Measurements from ENCODE around the gene CYP2C19. TPM values are rescaled to one million over a fixed set of nuclear protein-coding genes. Genes with fewer than 3 reads are reported as not detected.
"Not testable (repeated sequence)": the region's sequence is repeated elsewhere in the genome, so short reads cannot be mapped to it uniquely, and the experiment has no call there.

The CYP2C19 gene
- total RNA-seq, 1 donor from 2014 or later, result not detected

DNA sequence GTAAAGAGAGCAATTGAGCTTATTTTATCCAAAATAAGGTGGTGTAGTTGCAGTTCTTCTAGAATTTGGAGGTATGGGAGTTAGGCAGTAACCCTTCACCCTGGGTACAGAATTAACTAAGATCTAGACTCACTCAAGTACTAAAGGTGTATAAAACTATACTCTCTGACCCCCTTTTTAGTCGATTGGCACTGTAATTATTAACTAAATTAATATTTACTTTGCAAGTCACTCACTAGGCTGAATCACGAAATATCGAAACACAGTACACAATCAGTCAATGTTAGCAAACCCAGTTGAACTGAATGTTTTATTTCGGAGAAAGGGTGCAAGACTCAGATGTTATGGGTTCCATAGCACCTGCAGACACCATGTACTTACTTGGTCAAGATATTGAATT, 14.6 kb upstream of the CYP2C19 start:
- Mint-ChIP-seq H3K36me3 (ENCODE audit: insufficient read depth) (peaks cover 5% of the 10 kb centered on the region), H3K27ac (no peak overlapping the region), H3K4me3 (ENCODE audit: low read depth) (no peak overlapping the region), H3K9me3 (ENCODE audit: low read depth) (peaks cover 31% of the 10 kb centered on the region), H3K27me3 (no peaks in the 10 kb centered on the region), H3K4me1 (ENCODE audit: low read depth) (peaks cover 2% of the 10 kb centered on the region)
- TF ChIP-seq, protein P1, sequence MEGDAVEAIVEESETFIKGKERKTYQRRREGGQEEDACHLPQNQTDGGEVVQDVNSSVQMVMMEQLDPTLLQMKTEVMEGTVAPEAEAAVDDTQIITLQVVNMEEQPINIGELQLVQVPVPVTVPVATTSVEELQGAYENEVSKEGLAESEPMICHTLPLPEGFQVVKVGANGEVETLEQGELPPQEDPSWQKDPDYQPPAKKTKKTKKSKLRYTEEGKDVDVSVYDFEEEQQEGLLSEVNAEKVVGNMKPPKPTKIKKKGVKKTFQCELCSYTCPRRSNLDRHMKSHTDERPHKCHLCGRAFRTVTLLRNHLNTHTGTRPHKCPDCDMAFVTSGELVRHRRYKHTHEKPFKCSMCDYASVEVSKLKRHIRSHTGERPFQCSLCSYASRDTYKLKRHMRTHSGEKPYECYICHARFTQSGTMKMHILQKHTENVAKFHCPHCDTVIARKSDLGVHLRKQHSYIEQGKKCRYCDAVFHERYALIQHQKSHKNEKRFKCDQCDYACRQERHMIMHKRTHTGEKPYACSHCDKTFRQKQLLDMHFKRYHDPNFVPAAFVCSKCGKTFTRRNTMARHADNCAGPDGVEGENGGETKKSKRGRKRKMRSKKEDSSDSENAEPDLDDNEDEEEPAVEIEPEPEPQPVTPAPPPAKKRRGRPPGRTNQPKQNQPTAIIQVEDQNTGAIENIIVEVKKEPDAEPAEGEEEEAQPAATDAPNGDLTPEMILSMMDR (IDR thresholded peaks at IDR 0.05; ENCODE audit: unreplicated experiment), result no peak
- DNase-seq (ENCODE audit: low spot score, unreplicated experiment), result no peak

DNA sequence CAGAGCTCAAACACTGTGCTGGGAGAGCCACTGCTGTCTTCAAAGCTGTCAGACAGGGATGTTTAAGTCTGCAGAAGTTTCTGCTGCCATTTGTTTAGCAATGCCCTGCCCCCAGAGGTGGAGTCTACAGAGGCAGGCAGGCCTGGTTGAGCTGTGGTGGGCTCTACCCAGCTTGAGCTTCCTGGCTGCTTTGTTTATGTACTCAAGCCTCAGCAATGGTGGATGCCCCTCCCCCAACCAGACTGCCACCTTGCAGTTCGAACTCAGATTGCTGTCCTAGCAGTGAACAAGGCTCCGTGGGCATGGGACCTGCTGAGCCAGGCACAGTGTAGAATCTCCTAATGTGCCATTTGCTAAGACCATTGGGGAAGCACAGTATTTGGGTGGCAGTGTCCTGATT, 4.6 kb upstream of the CYP2C19 start:
- DNase-seq (ENCODE audit: low spot score, unreplicated experiment), result no peak
- Mint-ChIP-seq H3K4me3 (ENCODE audit: low read depth) (no peak overlapping the region), H3K36me3 (ENCODE audit: insufficient read depth) (no peaks in the 10 kb centered on the region), H3K4me1 (ENCODE audit: low read depth) (peaks cover 3% of the 10 kb centered on the region), H3K27ac (no peak overlapping the region), H3K9me3 (ENCODE audit: low read depth) (peaks cover 8% of the 10 kb centered on the region), H3K27me3 (no peaks in the 10 kb centered on the region)
- TF ChIP-seq, protein P1 (IDR thresholded peaks at IDR 0.05; ENCODE audit: unreplicated experiment), result no peak

DNA sequence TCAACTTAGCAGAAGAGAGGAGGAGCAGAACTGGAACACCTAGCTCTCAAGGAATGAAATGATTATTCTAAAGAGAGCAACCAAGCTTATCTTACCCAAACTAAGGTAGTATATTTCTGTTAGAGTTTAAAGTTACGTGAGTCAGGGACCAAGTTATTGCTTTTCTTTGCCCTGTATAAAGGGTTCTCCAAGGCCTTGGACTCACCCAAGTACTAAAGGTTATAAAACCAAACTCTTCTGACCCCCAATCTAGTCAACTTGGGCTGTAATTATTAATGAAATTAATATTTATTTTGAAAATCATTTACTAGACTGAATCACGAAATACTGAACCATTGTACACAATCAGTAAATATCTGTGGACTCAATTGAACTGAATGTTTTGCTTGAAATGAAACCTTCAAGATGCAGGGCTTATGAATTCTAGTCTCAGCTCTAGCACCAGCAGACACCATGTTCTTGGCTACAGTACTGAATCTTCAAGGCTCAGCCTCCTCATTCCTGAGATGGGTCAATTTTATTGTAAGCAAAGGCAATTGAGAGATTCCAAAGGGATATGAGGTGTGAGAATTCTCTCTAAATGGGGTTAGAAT, 1.8 kb upstream of the CYP2C19 start:
- Mint-ChIP-seq H3K36me3 (ENCODE audit: insufficient read depth) (no peaks in the 10 kb centered on the region), H3K9me3 (ENCODE audit: low read depth) (peaks cover 8% of the 10 kb centered on the region), H3K4me1 (ENCODE audit: low read depth) (peaks cover 3% of the 10 kb centered on the region), H3K4me3 (ENCODE audit: low read depth) (no peak overlapping the region), H3K27ac (no peak overlapping the region), H3K27me3 (no peaks in the 10 kb centered on the region)
- TF ChIP-seq, protein P1 (IDR thresholded peaks at IDR 0.05; ENCODE audit: unreplicated experiment), result no peak
- no peak for DNase-seq (ENCODE audit: low spot score, unreplicated experiment)

DNA sequence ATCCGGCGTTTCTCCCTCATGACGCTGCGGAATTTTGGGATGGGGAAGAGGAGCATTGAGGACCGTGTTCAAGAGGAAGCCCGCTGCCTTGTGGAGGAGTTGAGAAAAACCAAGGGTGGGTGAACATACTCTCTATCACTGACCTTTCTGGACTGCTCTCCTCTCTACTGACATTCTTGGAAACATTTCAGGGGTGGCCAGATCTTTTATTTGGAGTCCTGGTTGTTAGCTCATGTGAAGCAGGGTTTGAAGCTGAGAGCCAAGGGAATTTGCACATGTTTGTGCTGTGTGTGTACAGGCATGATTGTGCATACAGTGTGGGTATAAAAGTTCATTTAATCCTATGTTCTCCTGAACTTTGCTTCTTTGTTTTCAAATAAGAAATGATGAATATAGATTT, 12.9 kb downstream of the CYP2C19 start:
- not testable (repeated sequence) for H3K36me3 Mint-ChIP-seq (ENCODE audit: insufficient read depth); H3K9me3 Mint-ChIP-seq (ENCODE audit: low read depth); H3K4me3 Mint-ChIP-seq (ENCODE audit: low read depth); DNase-seq (ENCODE audit: low spot score, unreplicated experiment); H3K4me1 Mint-ChIP-seq (ENCODE audit: low read depth); H3K27ac Mint-ChIP-seq; H3K27me3 Mint-ChIP-seq

DNA sequence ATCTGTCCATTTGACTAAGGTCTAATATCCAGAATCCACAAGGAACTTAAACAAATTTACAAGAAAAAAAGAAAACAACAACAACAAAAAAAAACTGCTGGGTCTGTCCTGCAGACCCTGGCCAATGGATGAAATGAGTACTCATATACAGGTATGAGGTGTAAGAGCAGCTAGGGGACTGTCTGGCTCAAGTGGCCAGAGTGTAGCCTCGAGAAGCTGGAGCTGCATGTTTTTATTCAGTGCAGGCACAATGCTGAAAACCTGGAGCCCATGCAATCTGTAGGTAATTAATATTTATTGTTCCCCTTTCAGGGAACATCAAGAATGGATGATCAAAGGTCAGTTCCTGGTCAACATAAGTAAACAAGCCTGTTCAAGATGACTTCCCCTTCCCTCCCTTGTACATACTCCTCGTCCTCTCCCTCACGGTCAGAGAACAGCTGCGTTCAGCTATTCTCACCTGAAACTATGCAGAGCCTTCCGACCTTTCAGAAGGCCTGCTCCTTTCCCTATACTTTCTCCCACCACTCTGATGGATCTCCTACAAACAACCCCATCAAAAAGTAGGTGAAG, 15.5 kb downstream of the CYP2C19 start:
- Mint-ChIP-seq H3K27me3 (no peaks in the 10 kb centered on the region), H3K4me3 (ENCODE audit: low read depth) (no peak overlapping the region), H3K27ac (no peak overlapping the region), H3K9me3 (ENCODE audit: low read depth) (no peaks in the 10 kb centered on the region), H3K36me3 (ENCODE audit: insufficient read depth) (no peaks in the 10 kb centered on the region), H3K4me1 (ENCODE audit: low read depth) (peaks cover 10% of the 10 kb centered on the region)
- DNase-seq (ENCODE audit: low spot score, unreplicated experiment), result no peak
- TF ChIP-seq, protein P1 (IDR thresholded peaks at IDR 0.05; ENCODE audit: unreplicated experiment), result no peak

DNA sequence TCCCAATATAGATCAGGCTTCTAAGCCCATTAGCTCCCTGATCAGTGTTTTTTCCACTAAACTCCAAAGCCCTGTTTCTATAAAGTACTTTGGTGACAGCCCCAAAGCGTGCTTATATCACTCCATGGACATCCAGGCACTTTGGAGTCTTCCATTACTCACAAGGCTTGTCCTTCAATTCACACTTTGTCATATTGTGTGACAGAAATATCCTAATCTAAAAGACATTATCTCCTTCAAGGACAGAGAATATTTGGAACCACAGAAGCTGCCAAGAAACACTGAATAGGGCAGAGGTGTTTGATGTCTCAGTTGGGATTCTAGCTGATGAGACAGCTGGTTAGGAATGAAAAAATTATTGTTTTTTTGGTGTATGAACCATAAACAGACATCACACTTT, 18.4 kb downstream of the CYP2C19 start:
- TF ChIP-seq, protein P1 (IDR thresholded peaks at IDR 0.05; ENCODE audit: unreplicated experiment), result no peak
- Mint-ChIP-seq H3K27me3 (no peaks in the 10 kb centered on the region), H3K36me3 (ENCODE audit: insufficient read depth) (no peaks in the 10 kb centered on the region), H3K4me3 (ENCODE audit: low read depth) (no peak overlapping the region), H3K4me1 (ENCODE audit: low read depth) (peaks cover 10% of the 10 kb centered on the region), H3K27ac (no peak overlapping the region), H3K9me3 (ENCODE audit: low read depth) (peaks cover 3% of the 10 kb centered on the region)
- no peak for DNase-seq (ENCODE audit: low spot score, unreplicated experiment)
